HepG2 (cell line): ENCODE measurements around the gene LRRC3C. TPM values are rescaled to one million over a fixed set of nuclear protein-coding genes. Genes with fewer than 3 reads are reported as not detected.

Source experiments
- KIAA2018 ChIP-seq: sonication (generic); formaldehyde crosslinking; IDR thresholded peaks from 2 replicates; pipeline ENCODE4 v1.5.0; 2020; ENCODE audit warnings: mild to moderate bottlenecking, missing genetic modification reagents, borderline replicate concordance
- KLF6 ChIP-seq: IDR thresholded peaks from 2 replicates; pipeline ENCODE4 v1.8.0; 2016; ENCODE audit warnings: missing biosample characterization, missing genetic modification reagents
- MTF2 ChIP-seq: sonication (generic); formaldehyde crosslinking; IDR thresholded peaks from 2 replicates; pipeline ENCODE4 v1.5.0; 2020; ENCODE audit warnings: missing genetic modification reagents, borderline replicate concordance
- NCOA1 ChIP-seq: sonication (generic); formaldehyde crosslinking; IDR thresholded peaks from 2 replicates; pipeline ENCODE4 v1.9.0; 2021; ENCODE audit warnings: missing genetic modification reagents
- NCOA5 ChIP-seq: sonication (generic); formaldehyde crosslinking; IDR thresholded peaks from 2 replicates; pipeline ENCODE4 v1.4.0; 2020; ENCODE audit warnings: missing genetic modification reagents
- PLSCR1 ChIP-seq: sonication (generic); formaldehyde crosslinking; IDR thresholded peaks from 2 replicates; pipeline ENCODE4 v1.5.0; 2020; ENCODE audit warnings: missing genetic modification reagents, mild to moderate bottlenecking, borderline replicate concordance
- PPARG ChIP-seq: conservative IDR thresholded peaks from 2 replicates; pipeline ENCODE4 v1.6.1; 2016; ENCODE audit warnings: missing biosample characterization, missing genetic modification reagents
- TP53 ChIP-seq: sonication (generic); formaldehyde crosslinking; conservative IDR thresholded peaks from 2 replicates; pipeline ENCODE4 v1.4.0; 2020; ENCODE audit warnings: missing genetic modification reagents
- ZBTB4 ChIP-seq: sonication (generic); formaldehyde crosslinking; IDR thresholded peaks from 2 replicates; pipeline ENCODE4 v1.4.0; 2020; ENCODE audit warnings: missing genetic modification reagents, mild to moderate bottlenecking, borderline replicate concordance
- ZC3H13 ChIP-seq: sonication (generic); formaldehyde crosslinking; IDR thresholded peaks from 2 replicates; pipeline ENCODE4 v1.8.1; 2023; ENCODE audit warnings: mild to moderate bottlenecking, missing genetic modification reagents, moderate library complexity
- ZNF34 ChIP-seq: sonication (generic); formaldehyde crosslinking; IDR thresholded peaks from 2 replicates; pipeline ENCODE4 v1.4.0; 2020; ENCODE audit warnings: mild to moderate bottlenecking, missing genetic modification reagents, borderline replicate concordance
- ZNF777 ChIP-seq: sonication (generic); formaldehyde crosslinking; IDR thresholded peaks from 2 replicates; pipeline ENCODE4 v1.4.0; 2020; ENCODE audit warnings: missing genetic modification reagents
- polyA plus RNA-seq, 8 experiments: library from polyadenylated mRNA; depleted of rRNA in 3 of 8; stranded (reverse) in 7 of 8; unstranded in 1 of 8; fragments of >200 nt; fragmentation: Illumina TruSeq in 4 of 8; extraction: Trizol in 4 of 8; gene quantifications; 2 replicates each; pipeline versions ENCODE4 v1.2.1 to v1.2.3, GENCODE V29; 2011 to 2016; ENCODE audit warnings: low read depth in 4 of 8, missing spikeins in 1 of 8, mixed read lengths in 1 of 8; ENCODE audit not compliant: insufficient read depth in 1 of 8
- total RNA-seq, 5 experiments: library from RNA; depleted of rRNA; stranded (reverse); fragments of >200 nt; fragmentation: Illumina TruSeq; extraction: Trizol; gene quantifications; 2 replicates each; pipeline ENCODE4 v1.2.3, GENCODE V29; 2016; ENCODE audit warnings: low read depth in 1 of 5
- TF ChIP-seq, protein P1 (sequence below): sonication (generic); formaldehyde crosslinking; IDR thresholded peaks from 2 replicates; pipeline ENCODE4 v1.8.1; 2023; ENCODE audit warnings: mild to moderate bottlenecking, inconsistent platforms, moderate library complexity, missing genetic modification reagents, borderline replicate concordance

The LRRC3C gene
- total and polyA plus RNA-seq, 2 of the 13 experiments (the other 11 are each of a cell fraction or from before 2014, with no cell fraction given) = 0.17 TPM; not detected in 1

GRCh38 chr17:39980351-39981206 lies 53.0 kb downstream of the LRRC3C start, which contains the start of gene PSMD3 (continued):
- TF ChIP-seq KIAA2018 (CRISPR knock-in tag) = no peak; the same call in 1 of the 2 replicates
- TF ChIP-seq ZNF777 = peak; percentile 80
- TF ChIP-seq PLSCR1 (CRISPR knock-in tag) = 0 out of 2 replicates have a peak, but pooled peaks have one; percentile 45
- peak; percentile 96 for TF ChIP-seq ZC3H13 (CRISPR knock-in tag)
- peak; percentile 76; the same call in 1 of the 2 replicates for TF ChIP-seq ZNF34 (CRISPR knock-in tag)
- peak; percentile 99 for TF ChIP-seq MTF2
- TF ChIP-seq ZBTB4 (CRISPR knock-in tag) = peak; percentile 93; the same call in 1 of the 2 replicates
- peak; percentile 88 for TF ChIP-seq PPARG
- peak; percentile 99 for TF ChIP-seq KLF6
- peak; percentile 97 for TF ChIP-seq NCOA1 (CRISPR knock-in tag)
- no peak for TF ChIP-seq NCOA5 (CRISPR knock-in tag)
- peak; percentile 92 for TF ChIP-seq TP53
- TF ChIP-seq, protein P1, sequence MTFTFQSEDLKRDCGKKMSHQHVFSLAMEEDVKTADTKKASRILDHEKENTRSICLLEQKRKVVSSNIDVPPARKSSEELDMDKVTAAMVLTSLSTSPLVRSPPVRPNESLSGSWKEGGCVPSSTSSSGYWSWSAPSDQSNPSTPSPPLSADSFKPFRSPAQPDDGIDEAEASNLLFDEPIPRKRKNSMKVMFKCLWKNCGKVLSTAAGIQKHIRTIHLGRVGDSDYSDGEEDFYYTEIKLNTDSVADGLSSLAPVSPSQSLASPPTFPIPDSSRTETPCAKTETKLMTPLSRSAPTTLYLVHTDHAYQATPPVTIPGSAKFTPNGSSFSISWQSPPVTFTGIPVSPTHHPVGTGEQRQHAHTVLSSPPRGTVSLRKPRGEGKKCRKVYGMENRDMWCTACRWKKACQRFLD (CRISPR knock-in tag) = peak; percentile 36; the same call in 1 of the 2 replicates
